Measurements from ENCODE around the gene C5orf47.

DNA sequence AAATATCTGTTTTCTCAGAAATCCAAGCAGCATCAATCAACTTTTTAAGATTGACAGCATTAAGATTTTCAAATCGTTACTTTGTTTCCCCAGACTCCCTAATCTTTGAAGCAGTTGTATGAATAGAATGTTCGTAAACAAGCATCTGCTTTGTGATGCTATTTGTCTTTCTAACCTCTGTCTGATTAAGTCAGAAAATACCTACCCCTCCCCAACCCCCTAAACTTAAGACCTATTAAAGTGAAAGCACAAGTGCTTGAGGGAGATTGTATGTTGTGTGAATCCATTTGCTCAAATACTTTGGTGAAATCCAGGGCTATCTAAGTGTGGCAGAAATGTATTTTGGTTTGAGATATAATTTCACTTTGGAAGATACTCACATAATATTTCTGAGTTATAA, 47.9 kb upstream of the C5orf47 start:
- TF ChIP-seq, protein P1, sequence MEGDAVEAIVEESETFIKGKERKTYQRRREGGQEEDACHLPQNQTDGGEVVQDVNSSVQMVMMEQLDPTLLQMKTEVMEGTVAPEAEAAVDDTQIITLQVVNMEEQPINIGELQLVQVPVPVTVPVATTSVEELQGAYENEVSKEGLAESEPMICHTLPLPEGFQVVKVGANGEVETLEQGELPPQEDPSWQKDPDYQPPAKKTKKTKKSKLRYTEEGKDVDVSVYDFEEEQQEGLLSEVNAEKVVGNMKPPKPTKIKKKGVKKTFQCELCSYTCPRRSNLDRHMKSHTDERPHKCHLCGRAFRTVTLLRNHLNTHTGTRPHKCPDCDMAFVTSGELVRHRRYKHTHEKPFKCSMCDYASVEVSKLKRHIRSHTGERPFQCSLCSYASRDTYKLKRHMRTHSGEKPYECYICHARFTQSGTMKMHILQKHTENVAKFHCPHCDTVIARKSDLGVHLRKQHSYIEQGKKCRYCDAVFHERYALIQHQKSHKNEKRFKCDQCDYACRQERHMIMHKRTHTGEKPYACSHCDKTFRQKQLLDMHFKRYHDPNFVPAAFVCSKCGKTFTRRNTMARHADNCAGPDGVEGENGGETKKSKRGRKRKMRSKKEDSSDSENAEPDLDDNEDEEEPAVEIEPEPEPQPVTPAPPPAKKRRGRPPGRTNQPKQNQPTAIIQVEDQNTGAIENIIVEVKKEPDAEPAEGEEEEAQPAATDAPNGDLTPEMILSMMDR (IDR thresholded peaks at IDR 0.05; ENCODE audit: low read length), result no peak
- TF ChIP-seq EZH2 (IDR thresholded peaks at IDR 0.05; ENCODE audit: borderline replicate concordance, low read length), result no peak
